Activated CD8-positive, alpha-beta T cell treated with anti-CD3 and anti-CD28 coated beads, Interleukin-2, amount 10 ng/mL, durations not matched to agents 7 days and 5 days (primary cell): Measurements from ENCODE around the gene ZNF813. TPM values are rescaled to one million over a fixed set of nuclear protein-coding genes. Genes with fewer than 3 reads are reported as not detected.

Source experiments
- total RNA-seq, 2 experiments: library from RNA; stranded (reverse); gene quantifications; one replicate each; pipeline ENCODE4 v1.2.3, GENCODE V29; 2021

Gene ZNF813
- total RNA-seq, 2 experiments from 2014 or later: 5.0 to 6.2 TPM

Other genes starting within 250 kb of the ZNF813 start
- gene ZNF677, start 212.9 kb upstream of the ZNF813 start, total RNA-seq: 1 to 10 TPM; 7.1 to 9.8 TPM
- not detected for gene VN1R2, start 209.4 kb upstream of the ZNF813 start, total RNA-seq
- not detected for gene VN1R4, start 200.0 kb upstream of the ZNF813 start, total RNA-seq
- gene ZNF845, start 134.0 kb upstream of the ZNF813 start, total RNA-seq: 1 to 10 TPM; 9.0 to 9.1 TPM
- 10 to 100 TPM; 19.0 to 22.3 TPM for gene ZNF525, start 102.0 kb upstream of the ZNF813 start, total RNA-seq
- gene ZNF765, start 72.6 kb upstream of the ZNF813 start, total RNA-seq: 10 to 100 TPM; 11.8 to 12.5 TPM
- 10 to 100 TPM; 13.8 to 14.8 TPM for gene ZNF761, start 35.7 kb upstream of the ZNF813 start, total RNA-seq
- gene ZNF331, start 70.4 kb downstream of the ZNF813 start, total RNA-seq: 10 to 100 TPM; 17.3 to 20.6 TPM
- gene DPRX, start 164.3 kb downstream of the ZNF813 start, total RNA-seq: not detected